RWPE1 (cell line): ENCODE results near the gene IP6K1.
"Not testable (repeated sequence)": the region's sequence is repeated elsewhere in the genome, so short reads cannot be mapped to it uniquely, and the experiment has no call there.

Source experiments
- CTCF ChIA-PET: fragments of 350-600 bp; sonication (Branson Sonifier 250); formaldehyde crosslinking; extraction: SDS; loops from one replicate; lab custom pipeline; 2021; lab: Yijun Ruan, JAX
- POLR2A ChIA-PET: fragments of 400-600 bp; formaldehyde crosslinking; extraction: SDS; loops from one replicate; lab custom pipeline; 2020; ENCODE audit warnings: antibody characterized with exemption; ENCODE audit not compliant: low non-redundant PET; lab: Yijun Ruan, JAX
- DNase-seq: peaks from one replicate; pipeline ENCODE4 v3.0.0; 2012; ENCODE audit warnings: low spot score
- H3K27ac ChIP-seq: fragments of 450-650 bp; 2 replicates; pipeline ENCODE4 v1.5.1; 2017
- CTCF ChIP-seq: fragments of 450-650 bp; conservative IDR thresholded peaks from 2 replicates; pipeline ENCODE4 v1.5.1; 2017; ENCODE audit warnings: low read depth, mild to moderate bottlenecking

IP6K1 gene

DNA sequence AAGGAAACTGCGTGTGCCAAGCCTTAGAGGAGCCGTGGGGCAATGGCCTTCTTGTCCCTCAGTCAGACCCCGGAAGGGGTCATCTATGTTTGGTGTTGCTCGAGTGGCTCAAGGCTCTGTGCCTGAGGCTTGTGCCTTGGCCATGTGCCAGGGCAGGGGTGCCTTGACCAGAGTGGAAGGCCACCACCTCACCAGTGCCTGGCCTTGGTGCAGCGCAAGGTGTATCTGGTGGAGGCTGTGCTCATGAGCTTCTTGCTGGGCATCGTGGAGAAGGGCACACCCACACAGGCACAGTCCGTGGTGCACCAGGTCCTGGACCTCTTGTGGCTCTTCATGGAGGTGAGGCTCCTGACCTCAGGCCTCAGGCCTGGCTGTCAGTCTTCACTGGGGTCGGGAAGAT, 86.3 kb downstream of the IP6K1 start:
- ChIA-PET CTCF (interaction anchor here (1.2 kb wide), 1 partner anchor 12 kb away, joined by 4 read pairs; no protein-coding TSS in a partner anchor), POLR2A (no interaction called here)
- H3K27ac ChIP-seq, result peak overlapping the region; percentile 14
- no peak for TF ChIP-seq CTCF
- no peak for DNase-seq

DNA sequence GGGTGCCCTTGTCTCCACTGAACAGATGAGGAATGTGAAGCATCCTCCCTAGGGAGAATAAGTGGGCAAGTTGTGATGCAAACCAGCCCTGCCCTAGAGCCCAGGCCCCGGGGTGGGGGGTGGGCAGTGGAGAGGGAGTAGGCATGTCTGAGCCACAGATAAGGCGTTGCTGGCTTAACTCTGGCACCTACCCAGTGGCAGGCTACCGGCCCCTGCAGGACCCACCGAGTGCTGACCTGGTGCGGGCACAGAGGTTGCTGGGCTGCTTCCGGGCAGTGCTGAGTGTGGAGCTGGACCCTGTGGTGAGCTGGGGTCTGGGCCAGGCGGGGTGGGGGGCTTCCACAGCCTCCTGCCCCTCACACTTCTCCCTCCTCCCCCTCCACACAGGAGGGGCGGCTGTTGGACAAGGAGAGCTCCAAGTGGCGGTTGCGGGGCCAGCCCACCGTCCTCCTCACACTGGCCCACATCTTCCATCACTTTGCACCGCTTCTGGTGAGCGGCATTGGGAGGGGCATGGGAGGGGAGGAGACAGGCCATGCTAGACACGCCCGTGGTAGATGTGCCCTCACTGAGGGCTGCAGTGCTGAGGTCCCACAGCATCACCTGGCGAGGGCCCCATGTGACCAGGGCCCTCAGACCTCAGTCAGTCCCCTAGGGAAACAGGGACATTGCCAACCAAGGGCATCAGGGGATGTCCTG, 86.9 kb downstream of the IP6K1 start:
- DNase-seq, result no peak
- ChIA-PET CTCF (no interaction called here), POLR2A (no interaction called here)
- H3K27ac ChIP-seq, result peak overlapping the region; percentile 23
- TF ChIP-seq CTCF, result no peak

- DNase-seq, CTCF ChIA-PET, POLR2A ChIA-PET, H3K27ac ChIP-seq: not testable (repeated sequence)
Measured at GRCh38 chr3:49695350-49696015, 90.9 kb downstream of the IP6K1 start.

DNA sequence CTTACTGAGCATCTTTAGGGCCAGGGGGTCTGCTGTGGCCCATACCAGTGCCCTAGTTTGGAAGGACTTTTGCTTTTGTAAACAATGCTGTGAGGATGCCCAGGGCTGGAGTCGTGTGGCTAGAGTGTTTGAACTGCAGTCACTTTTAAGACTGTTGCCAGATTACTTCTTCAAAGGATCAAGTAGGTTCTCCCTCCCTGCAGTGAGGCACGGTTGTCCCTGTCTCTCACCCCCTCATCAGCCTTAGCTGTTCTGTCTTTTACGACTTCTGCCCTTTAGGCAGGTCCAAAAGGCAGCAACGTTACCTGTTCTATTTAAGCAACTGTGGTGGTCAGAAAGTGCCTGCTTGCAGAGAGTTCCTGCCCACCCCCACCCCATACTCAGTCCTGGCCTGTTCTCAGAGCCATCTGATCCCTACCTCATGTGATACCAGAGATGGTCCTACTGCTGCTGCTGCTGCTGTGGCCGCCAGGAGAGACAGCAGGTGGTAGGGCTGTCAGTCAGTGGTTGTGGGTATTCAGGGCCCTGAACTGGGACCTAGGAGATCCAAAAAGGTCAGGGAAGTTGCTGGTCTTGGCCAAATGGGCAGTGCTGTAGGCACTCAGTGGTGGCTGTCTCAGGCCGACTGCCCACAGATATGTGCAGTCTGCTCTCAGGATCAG, 91.8 kb downstream of the IP6K1 start:
- CTCF ChIA-PET, result interaction anchor here (0.6 kb wide), 1 partner anchor 320 kb away, joined by 3 read pairs; no protein-coding TSS in a partner anchor
- DNase-seq, H3K27ac ChIP-seq, POLR2A ChIA-PET: not testable (repeated sequence)

GRCh38 chr3:49691481-49691880, 94.9 kb downstream of the IP6K1 start:
- peak overlapping the region; percentile 8; the same call in 1 of the 2 replicates for H3K27ac ChIP-seq
- POLR2A ChIA-PET, CTCF ChIA-PET, DNase-seq: not testable (repeated sequence)

- POLR2A ChIA-PET, DNase-seq, CTCF ChIA-PET: not testable (repeated sequence)
- H3K27ac ChIP-seq, result peak overlapping the region; percentile 8; the same call in 1 of the 2 replicates
Measured at GRCh38 chr3:49690856-49691255, 95.5 kb downstream of the IP6K1 start.

DNA sequence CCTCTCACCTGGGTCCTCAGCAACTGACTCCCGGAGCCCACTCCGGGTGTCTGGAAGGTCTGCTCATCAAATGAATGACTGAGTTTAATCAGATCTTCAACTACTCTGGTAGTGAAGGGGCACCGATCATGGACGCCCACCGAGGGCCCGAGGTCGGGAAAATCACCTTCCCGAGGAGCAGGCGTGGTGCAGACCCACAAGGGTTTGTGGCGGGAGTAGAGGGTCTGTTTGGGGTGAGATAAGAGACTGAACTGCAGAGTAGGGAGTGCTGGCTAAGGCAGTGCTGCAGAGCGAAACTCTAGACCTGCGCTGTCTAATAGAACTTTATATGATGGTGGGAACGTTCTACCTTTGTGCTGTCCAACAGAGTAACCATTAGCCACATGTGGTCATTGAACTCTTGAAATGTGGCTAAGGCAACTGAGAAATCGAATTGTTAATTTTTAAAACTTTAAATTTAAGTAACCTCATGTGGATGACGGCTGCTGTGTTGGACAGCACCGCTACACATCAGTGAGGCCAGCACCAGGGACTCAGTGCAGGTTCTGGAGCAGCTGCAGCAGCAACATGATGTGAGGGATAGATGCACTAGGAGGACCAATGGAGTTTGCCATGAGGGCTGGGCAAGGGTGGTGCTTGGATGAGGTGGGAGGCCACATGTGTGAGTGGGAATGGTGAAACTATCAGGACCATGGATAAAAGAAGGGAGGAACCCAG, 96.3 kb downstream of the IP6K1 start:
- POLR2A ChIA-PET, DNase-seq, CTCF ChIA-PET: not testable (repeated sequence)
- peak overlapping the region; percentile 69 for H3K27ac ChIP-seq

DNA sequence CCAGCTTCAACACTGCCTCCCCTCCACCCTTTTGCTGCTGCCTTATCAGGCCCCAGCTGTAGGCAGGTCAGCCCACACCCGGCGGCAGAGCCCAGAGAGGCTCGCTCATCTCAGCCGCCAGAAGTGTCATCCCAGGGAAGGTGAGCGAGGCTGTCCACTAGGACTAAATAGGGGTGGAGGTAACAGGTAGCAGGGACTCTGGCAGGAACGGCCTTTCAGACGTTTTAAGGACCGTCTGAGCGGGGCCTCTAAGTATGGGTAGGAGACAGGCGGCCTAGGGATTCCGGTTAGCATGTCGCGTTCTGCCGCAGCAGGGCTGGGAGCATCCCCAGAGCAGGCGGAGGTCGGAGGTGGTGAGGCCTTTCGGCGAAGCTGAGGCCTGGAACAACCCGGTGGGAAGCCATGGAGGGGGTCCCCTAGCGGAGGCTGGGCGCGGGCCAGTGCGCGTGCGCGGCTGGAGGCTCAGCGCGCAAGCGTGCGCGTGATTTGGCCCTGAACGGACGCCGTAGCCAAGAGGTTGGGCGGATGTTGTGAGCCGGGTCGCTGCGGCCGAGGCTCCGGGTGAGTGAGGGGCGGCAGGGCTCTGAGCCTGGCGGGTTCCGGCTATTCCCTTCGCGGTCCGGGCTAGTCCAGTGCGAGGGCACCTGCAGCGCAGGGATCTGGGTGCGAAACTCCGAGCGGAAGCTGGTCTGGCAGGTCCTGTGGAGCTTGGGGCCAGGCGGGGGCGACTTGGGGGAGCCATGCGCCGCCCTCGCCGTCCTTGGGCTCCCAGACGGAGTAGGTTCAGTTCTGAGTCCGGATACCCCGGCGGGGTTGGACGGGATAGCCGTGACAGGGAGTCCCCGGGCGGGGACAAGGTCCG, 97.1 kb downstream of the IP6K1 start, which contains the start of the genes MST1 and RNF123:
MST1 (minus strand) TSS at position 429 of the 862 bp plus-strand sequence. CDS start 783 bp downstream, outside the sequence.
RNF123 (plus strand) TSS at position 512 of the 862 bp plus-strand sequence. CDS start 1,609 bp downstream, outside the sequence.
- ChIA-PET CTCF (interaction anchor here (0.6 kb wide), 1 partner anchor 1490 kb away, joined by 4 read pairs; no protein-coding TSS in a partner anchor), POLR2A (no interaction called here)
- no peak for TF ChIP-seq CTCF
- DNase-seq, result peak; percentile 69
- peak within 1 kb of the TSS; percentile 69 for H3K27ac ChIP-seq

- POLR2A ChIA-PET, DNase-seq: not testable (repeated sequence)
- CTCF ChIA-PET, result interaction anchor here (0.6 to 0.8 kb wide), 2 partner anchors 12 to 1489 kb away, joined by 4 read pairs; no protein-coding TSS in a partner anchor
- H3K27ac ChIP-seq, result peak overlapping the region; percentile 69
Measured at GRCh38 chr3:49688338-49689045, 97.8 kb downstream of the IP6K1 start.

DNA sequence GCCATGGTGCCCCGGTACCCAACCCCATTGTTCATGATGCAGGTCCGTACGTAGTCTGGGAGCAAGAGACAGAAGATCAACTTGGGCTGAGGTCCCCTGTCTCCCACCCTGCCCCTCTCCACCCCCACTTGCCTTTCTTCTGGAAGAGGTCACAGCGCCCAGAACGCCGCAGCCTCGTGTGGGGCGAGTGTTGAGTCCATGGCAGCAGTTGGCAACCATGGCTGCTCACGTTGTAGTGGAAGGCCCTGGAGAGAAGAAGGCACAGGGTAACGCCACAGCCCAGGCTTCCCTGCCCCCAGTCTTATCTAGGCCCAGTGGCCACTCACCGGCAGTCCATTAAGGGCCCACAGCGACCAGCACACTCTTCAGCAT, 98.9 kb downstream of the IP6K1 start:
- DNase-seq, H3K27ac ChIP-seq, CTCF ChIA-PET, POLR2A ChIA-PET: not testable (repeated sequence)
